GM10266 (cell line): ENCODE measurements around the gene ANKRD6.

Experiments
- DNase-seq: peaks from one replicate; pipeline ENCODE4 v3.0.0; 2012; ENCODE audit errors: extremely low spot score
- TF ChIP-seq, protein P1 (sequence below): IDR thresholded peaks from 2 replicates; pipeline ENCODE4 v1.5.1; 2012; ENCODE audit warnings: mild to moderate bottlenecking, low read depth; ENCODE audit not compliant: control insufficient read depth, insufficient read depth; ENCODE audit errors: missing control alignments

The ANKRD6 gene

DNA sequence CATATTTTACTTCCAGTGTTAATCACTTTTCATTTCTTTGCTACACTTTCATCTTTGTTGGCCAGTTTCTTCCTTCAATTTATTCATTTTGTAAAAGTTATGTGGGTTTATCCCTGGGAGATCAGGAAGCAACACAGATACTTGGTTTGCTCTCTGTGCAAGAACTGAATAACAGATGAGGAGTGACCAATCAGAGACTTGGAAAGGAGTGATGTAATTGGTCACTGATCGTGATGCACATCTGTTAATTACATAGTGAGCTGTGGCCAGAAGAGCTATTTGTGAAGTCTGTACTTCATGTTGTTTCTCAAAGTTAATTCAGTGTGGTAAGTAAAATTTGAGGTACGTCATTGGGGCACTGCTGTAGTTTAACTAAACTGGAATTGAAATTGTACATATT is 21.3 kb downstream of the ANKRD6 start:
- no peak for DNase-seq
- TF ChIP-seq, protein P1, sequence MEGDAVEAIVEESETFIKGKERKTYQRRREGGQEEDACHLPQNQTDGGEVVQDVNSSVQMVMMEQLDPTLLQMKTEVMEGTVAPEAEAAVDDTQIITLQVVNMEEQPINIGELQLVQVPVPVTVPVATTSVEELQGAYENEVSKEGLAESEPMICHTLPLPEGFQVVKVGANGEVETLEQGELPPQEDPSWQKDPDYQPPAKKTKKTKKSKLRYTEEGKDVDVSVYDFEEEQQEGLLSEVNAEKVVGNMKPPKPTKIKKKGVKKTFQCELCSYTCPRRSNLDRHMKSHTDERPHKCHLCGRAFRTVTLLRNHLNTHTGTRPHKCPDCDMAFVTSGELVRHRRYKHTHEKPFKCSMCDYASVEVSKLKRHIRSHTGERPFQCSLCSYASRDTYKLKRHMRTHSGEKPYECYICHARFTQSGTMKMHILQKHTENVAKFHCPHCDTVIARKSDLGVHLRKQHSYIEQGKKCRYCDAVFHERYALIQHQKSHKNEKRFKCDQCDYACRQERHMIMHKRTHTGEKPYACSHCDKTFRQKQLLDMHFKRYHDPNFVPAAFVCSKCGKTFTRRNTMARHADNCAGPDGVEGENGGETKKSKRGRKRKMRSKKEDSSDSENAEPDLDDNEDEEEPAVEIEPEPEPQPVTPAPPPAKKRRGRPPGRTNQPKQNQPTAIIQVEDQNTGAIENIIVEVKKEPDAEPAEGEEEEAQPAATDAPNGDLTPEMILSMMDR: no peak

DNA sequence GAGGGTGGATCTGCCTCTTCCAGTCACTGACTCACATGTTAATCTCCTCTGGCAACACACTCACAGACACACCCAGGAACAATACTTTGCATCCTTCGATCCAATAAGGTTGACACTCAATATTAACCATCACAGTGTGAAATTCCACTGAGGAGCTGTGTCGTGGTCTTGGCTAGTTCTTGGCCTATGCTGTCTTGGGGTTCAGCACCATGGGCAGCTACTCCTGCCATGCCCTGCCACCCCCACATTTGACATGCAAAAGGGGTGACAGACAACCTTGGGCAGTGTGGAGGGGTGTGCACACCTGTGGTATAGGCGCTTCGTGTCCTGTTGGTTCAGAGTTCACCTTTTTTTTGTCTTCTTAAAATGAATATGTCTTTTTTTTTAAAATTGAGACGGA is 25.8 kb downstream of the ANKRD6 start:
- TF ChIP-seq, protein P1: no peak
- no peak for DNase-seq

- TF ChIP-seq, protein P1: no peak
- no peak for DNase-seq
Measured at GRCh38 chr6:89459501-89459900, 26.5 kb downstream of the ANKRD6 start.

DNA sequence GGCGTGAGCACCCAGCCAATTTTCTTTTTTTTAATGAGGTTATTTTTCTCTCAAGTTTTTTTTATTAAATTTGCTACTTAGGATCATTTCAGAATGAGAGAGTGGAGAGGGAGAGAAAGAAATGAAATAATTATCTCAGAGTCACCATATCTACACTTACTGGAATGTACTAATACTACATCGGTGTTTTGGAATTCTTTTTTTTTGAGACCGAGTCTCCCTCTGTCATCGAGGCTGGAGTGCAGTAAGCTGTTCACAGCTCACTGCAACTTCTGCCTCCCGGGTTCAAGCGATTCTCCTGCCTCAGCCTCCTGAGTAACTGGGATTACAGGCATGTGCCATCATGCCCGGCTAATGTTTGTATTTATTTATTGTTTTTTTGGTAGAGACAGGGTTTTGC is 27.8 kb downstream of the ANKRD6 start:
- TF ChIP-seq, protein P1: no peak
- no peak for DNase-seq

GRCh38 chr6:89462503-89462902 is 29.6 kb downstream of the ANKRD6 start:
- TF ChIP-seq, protein P1: no peak
- no peak for DNase-seq

- no peak for DNase-seq
- TF ChIP-seq, protein P1: no peak
Measured at GRCh38 chr6:89464295-89464694, 31.3 kb downstream of the ANKRD6 start.

DNA sequence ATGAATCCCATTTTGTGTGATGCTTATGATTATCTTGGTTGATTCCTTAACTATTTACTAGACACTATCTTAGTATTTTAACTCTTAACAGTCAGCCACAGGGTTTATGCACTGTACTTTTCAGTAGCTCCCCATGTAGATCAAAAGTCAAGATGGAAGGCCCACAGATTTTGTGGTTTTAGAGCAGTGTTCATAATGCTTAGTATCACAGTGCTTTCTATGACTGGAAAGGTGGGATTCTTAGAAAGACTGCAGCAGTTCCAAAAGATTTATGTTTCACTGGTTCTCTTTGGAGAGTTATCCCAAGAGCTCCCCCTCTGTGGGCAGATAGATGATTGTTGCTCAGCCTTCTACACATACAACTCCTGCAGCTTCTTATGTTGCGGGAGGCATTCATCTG is 34.5 kb downstream of the ANKRD6 start:
- TF ChIP-seq, protein P1: no peak
- no peak for DNase-seq
